ENCODE data around the gene MAF.
A peak's percentile ranks its signal among the peaks of the same experiment; 100 is the strongest.

MAF gene

GRCh38 chr16:79602628-79603014 is 2.1 kb upstream of the MAF start:
- Histone ChIP-seq H3K9me3 (ENCODE audit: severe bottlenecking) (peaks cover 3% of the 10 kb centered on the region), H3K27ac (no peak overlapping the region), H3K36me3 (no peaks in the 10 kb centered on the region), H3K27me3 (ENCODE audit: insufficient read depth, low read depth, severe bottlenecking) (peaks cover 86% of the 10 kb centered on the region), H3K4me3 (ENCODE audit: low read depth, low read length) (no peak overlapping the region)
- no peak for DNase-seq
- TF ChIP-seq CTCF (IDR thresholded peaks at IDR 0.05; ENCODE audit: low read depth, low read length): no peak

GRCh38 chr16:79601931-79602627 is 1.5 kb upstream of the MAF start:
- Histone ChIP-seq H3K27ac (no peak overlapping the region), H3K4me3 (ENCODE audit: low read depth, low read length) (no peak overlapping the region), H3K9me3 (ENCODE audit: severe bottlenecking) (peaks cover 3% of the 10 kb centered on the region), H3K36me3 (no peaks in the 10 kb centered on the region), H3K27me3 (ENCODE audit: insufficient read depth, low read depth, severe bottlenecking) (peaks cover 86% of the 10 kb centered on the region)
- peak; percentile 61 for DNase-seq
- TF ChIP-seq CTCF (IDR thresholded peaks at IDR 0.05; ENCODE audit: low read depth, low read length): peak; percentile 69

GRCh38 chr16:79601092-79601930 is 774 bp upstream of the MAF start:
- no peak for DNase-seq
- Histone ChIP-seq H3K36me3 (no peaks in the 10 kb centered on the region), H3K4me3 (ENCODE audit: low read depth, low read length) (peak overlapping the region; percentile 31), H3K27ac (no peak overlapping the region), H3K9me3 (ENCODE audit: severe bottlenecking) (peaks cover 3% of the 10 kb centered on the region), H3K27me3 (ENCODE audit: insufficient read depth, low read depth, severe bottlenecking) (peaks cover 82% of the 10 kb centered on the region)
- no peak for TF ChIP-seq CTCF (IDR thresholded peaks at IDR 0.05; ENCODE audit: low read depth, low read length)

- Histone ChIP-seq H3K27me3 (ENCODE audit: insufficient read depth, low read depth, severe bottlenecking) (peaks cover 81% of the 10 kb centered on the region), H3K4me3 (ENCODE audit: low read depth, low read length) (peak overlapping the region; percentile 31)
- DNase-seq: peak; percentile 24
Observed at GRCh38 chr16:79599837-79600637, 500 bp downstream of the MAF start.

More at GRCh38 chr16:79599837-79600637, 500 bp downstream of the MAF start:
- Histone ChIP-seq H3K27ac (no peak overlapping the region), H3K9me3 (ENCODE audit: severe bottlenecking) (peaks cover 3% of the 10 kb centered on the region), H3K36me3 (no peaks in the 10 kb centered on the region)
- no peak for TF ChIP-seq CTCF (IDR thresholded peaks at IDR 0.05; ENCODE audit: low read depth, low read length)

Measured in WERI-Rb-1 (cell line).